CD4-positive, alpha-beta T cell treated with Interleukin-4 for 4 hours (primary cell): ENCODE data around the gene C6.

ENCODE experiments used
- DNase-seq: peaks from one replicate; pipeline ENCODE4 v3.0.0-alpha.2; 2020

The C6 gene

DNA sequence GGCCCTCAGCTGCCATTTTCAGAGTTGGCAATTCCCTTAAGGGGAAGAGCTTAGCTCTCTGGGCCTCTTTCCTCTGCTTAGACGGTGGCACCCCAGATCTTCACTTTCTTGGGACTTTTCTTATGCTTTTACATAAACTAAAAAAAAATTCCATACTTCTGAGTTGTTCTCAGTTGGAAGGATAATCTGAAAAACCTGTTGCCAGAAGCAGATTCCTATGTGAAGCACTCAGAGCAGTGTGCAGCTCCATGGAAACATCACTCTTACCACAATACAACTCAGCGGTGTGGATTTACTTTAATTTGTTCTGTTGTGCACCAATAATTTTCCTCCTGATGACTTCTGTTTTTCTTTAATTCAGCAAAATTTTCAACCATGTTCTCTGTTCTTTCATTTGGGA lies 98.1 kb downstream of the C6 start:
- no peak for DNase-seq

DNA sequence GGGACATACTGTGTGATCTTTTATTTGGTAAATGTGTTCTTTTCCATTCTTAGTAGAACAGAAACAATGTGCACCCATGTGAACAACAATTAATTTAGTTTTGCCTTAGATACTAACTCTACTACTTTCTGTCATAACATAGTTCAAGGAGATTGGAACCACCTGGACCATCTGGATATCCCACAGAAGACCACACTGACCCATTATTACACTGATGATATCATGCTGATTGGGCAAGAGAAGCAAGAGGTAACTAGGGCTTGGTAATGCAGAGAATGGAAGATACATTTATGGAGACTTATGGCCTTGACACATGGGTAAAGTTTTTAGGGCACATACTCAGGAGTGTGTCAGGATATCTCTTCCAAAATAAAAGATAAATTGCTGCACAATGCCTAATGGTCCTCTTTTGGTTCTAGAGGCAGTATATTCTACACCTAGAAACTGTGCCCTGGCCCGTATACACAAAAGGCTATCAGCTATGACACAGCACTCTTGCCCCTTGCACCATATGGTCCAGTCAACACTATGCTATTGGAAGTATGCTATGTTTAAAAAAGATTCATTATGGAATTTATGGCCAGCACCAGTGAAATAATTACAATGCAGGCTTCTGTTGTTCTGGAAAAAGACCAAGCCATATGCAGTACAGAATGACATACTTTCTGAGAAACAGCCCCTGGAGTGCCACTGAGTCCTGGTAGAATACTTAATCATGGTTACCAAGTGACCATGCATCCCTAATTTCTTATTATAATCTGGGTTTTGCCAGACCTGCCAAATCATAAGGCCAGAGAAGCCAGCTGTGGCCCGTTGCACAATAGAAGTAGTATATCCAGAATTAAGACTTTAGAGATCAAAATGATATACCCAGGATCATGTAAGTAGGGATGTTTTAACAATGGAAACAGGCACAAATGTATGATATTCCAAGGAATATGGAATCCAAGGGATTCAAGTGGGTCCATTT lies 100.6 kb downstream of the C6 start:
- DNase-seq = no peak

DNA sequence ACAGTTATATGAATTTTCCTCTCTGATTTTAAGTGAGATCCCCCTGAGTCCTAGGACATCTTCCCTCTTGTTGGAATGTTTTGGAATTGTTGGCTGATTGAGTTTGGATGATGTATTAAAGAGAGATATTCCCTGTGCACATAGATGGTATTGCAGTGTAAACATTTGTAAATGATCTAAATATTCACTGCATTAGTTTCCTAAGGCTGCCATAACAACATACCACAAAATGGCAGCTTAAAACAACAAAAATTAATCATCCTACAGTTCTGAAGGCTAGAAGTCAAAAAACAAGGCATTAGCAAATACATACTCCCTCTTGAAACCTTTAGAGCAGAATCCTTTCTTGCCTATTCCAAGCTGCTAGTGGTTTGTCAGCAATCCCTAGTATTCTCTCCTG lies 104.1 kb downstream of the C6 start:
- DNase-seq = no peak

DNA sequence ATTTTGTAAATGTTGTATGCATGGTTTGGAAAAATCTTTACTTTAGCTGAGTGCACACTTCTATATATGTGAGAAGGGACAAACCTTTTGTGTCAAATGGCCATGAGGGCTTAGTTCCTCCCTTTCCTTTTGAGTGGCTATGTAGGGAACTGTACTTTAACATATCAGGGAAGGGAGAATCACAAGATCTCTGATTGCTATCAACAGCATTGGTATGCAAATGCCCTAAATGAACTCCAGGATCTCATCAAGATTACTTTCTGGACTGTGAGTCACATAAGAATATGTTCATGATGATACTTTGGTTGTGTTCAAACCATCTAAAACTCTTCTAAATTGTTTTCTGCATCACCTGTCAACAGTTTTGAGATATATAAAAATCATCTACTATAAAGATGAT lies 111.0 kb downstream of the C6 start:
- DNase-seq = no peak

DNA sequence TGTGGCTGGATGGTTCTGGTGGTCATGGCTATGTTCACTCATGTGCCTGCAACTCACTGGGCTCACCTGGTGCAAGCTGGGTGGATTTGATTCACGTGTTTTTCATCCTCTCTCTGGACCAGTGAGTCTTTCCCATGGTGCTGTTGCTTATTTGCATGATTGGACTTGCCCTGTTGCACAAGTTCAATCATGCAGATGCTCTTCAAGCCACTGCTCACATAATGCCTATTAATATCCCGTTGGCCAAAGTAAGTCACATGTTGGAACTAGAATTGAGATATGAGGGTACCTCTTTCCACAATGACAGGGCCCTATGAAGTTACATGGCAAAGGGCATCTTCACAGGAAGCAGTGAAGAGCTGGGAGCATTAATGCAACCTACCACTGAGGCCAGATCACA lies 115.7 kb downstream of the C6 start:
- no peak for DNase-seq

DNA sequence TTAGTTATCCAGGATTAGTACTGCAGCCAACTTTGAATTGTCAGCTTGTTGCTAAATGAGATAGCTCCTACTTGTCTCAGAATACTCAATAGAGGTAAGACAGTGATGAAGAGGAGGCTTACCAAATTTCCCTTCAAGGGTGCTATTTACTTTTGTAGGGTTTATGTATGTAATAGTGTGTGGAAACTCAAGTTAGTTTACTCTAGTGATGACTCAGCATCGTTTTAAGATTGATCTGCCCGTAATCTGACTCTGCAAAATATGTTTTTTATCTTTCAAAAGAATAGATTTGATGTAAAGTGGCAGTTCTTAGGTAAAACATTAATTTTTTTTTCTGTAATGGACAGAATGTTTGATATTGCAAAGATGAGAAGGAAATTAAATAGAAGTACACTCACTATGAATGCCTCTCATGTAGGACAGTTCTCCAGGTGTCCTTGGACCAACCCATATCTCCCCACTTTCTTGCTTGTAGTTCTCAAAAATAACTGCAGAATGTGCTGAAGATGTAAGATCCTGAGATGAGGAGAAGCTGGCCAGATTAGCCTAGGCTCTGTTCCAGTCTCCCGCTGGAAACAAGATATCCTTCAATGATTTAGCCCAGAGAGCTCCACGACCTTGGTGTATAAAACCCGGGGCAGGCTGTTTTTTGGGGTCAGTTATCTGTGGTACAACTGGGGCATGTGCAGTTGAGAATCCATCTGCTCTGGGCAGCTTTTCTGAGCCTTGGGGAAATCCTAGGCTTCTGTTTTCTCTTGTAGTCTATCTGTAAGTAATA lies 117.8 kb downstream of the C6 start:
- DNase-seq = no peak

DNA sequence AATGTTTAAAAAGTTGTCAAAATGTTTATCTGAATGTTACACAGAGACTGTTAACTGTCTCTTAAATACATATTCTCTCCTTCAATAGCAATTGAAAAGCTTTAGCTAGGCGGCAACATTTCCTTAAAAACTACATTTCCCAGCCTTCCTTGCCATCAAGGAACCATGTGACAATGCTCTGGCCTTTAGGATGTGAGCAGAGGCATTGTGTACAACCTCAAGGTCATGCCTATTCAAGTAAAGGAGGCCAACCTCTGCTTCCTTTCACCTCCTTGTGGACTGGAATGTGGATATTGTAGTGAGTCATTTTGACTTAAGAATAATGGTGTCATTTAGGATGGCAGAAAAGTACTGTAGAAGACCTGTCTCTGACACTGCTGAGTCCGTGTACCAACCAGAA lies 118.5 kb downstream of the C6 start:
- no peak for DNase-seq

DNA sequence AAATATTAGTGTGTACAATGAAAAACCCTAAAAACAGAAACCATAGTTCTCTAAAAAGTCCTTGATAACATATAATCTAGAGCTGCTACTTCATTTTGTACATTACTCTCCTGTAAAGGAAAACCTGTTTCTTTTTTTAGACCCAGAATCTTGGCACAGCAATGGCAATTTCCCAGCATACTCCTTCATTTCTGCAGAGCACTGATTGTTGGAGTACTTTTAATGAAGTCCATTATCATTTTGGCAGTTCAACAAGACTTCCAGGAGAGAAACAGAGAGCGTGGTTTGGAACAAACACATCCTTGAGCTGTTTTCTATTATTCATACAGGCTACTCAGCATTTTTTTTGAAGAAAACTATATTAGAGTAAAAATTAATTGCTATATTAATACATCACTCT lies 119.5 kb downstream of the C6 start:
- no peak for DNase-seq
